WTC11 (cell line): ENCODE data around the gene BANF2. TPM values are rescaled to one million over a fixed set of nuclear protein-coding genes. Genes with fewer than 3 reads are reported as not detected.

Experiments
- ATAC-seq: fragments of 200-7000 bp; cut with Tn5 transposase; 2 replicates; pipeline ENCODE4 v1.10.0; 2021; ENCODE audit warnings: mild to moderate bottlenecking, moderate library complexity
- CTCF ChIA-PET: fragments of 300-600 bp; sonication (Branson Sonifier 250); formaldehyde crosslinking; loops from one replicate; lab custom pipeline; 2021; ENCODE audit warnings: antibody characterized with exemption; lab: Charles Lee
- POLR2A ChIA-PET: fragments of 350-600 bp; sonication (Branson Sonifier 250); formaldehyde crosslinking; loops from one replicate; lab custom pipeline; 2021; ENCODE audit warnings: antibody characterized with exemption; lab: Charles Lee
- DNase-seq: peaks from one replicate; pipeline ENCODE4 v3.0.0; 2021; ENCODE audit warnings: low spot score
- H3K27ac Mint-ChIP-seq: 2 replicates; pipeline ENCODE4 v1.8.0; 2021; ENCODE audit warnings: mixed read lengths
- H3K27me3 Mint-ChIP-seq: 2 replicates; pipeline ENCODE4 v1.8.0; 2021; ENCODE audit warnings: low read depth, mild to moderate bottlenecking, moderate library complexity, mixed read lengths
- H3K36me3 Mint-ChIP-seq: 2 replicates; pipeline ENCODE4 v1.8.0; 2021; ENCODE audit warnings: mixed read lengths
- H3K4me1 Mint-ChIP-seq: 2 replicates; pipeline ENCODE4 v1.8.0; 2022; ENCODE audit warnings: mixed read lengths
- H3K4me3 Mint-ChIP-seq: 2 replicates; pipeline ENCODE4 v1.8.0; 2021; ENCODE audit warnings: mild to moderate bottlenecking, moderate library complexity, mixed read lengths
- H3K9me3 Mint-ChIP-seq: 2 replicates; pipeline ENCODE4 v1.8.0; 2021; ENCODE audit warnings: mixed read lengths
- CDX4 ChIP-seq: fragments of 250-450 bp; sonication (Bioruptor Pico); IDR thresholded peaks from 2 replicates; pipeline ENCODE4 v1.9.0; 2021; ENCODE audit warnings: moderate library complexity, mild to moderate bottlenecking, inconsistent platforms, borderline replicate concordance
- ESRRA ChIP-seq: sonication (generic); formaldehyde crosslinking; IDR thresholded peaks from 2 replicates; pipeline ENCODE4 v1.8.1; 2022; ENCODE audit warnings: mild to moderate bottlenecking, missing genetic modification reagents, borderline replicate concordance
- FOXJ3 ChIP-seq: sonication (generic); formaldehyde crosslinking; IDR thresholded peaks from 2 replicates; pipeline ENCODE4 v1.9.0; 2021; ENCODE audit warnings: missing genetic modification reagents, mild to moderate bottlenecking, borderline replicate concordance
- HMGA2 ChIP-seq: fragments of 250-450 bp; sonication (Bioruptor Pico); IDR thresholded peaks from 2 replicates; pipeline ENCODE4 v1.4.0; 2021; ENCODE audit warnings: mild to moderate bottlenecking, moderate library complexity
- IRF2 ChIP-seq: sonication (generic); formaldehyde crosslinking; IDR thresholded peaks from 2 replicates; pipeline ENCODE4 v1.8.0; 2022; ENCODE audit warnings: low read depth, missing genetic modification reagents, borderline replicate concordance
- KAT7 ChIP-seq: sonication (generic); formaldehyde crosslinking; IDR thresholded peaks from 2 replicates; pipeline ENCODE4 v1.8.1; 2023; ENCODE audit warnings: missing genetic modification reagents, mild to moderate bottlenecking, borderline replicate concordance
- NR3C1 ChIP-seq: sonication (generic); formaldehyde crosslinking; conservative IDR thresholded peaks from 2 replicates; pipeline ENCODE4 v1.8.1; 2023; ENCODE audit warnings: low read depth, mild to moderate bottlenecking, missing genetic modification reagents
- RELA ChIP-seq: sonication (generic); formaldehyde crosslinking; IDR thresholded peaks from 2 replicates; pipeline ENCODE4 v1.8.1; 2022; ENCODE audit warnings: missing genetic modification reagents, mild to moderate bottlenecking, borderline replicate concordance
- TCF7 ChIP-seq: sonication (generic); formaldehyde crosslinking; IDR thresholded peaks from 2 replicates; pipeline ENCODE4 v1.8.0; 2022; ENCODE audit warnings: mild to moderate bottlenecking, low read depth, missing genetic modification reagents, moderate library complexity
- TP53 ChIP-seq: sonication (generic); formaldehyde crosslinking; IDR thresholded peaks from 2 replicates; pipeline ENCODE4 v1.8.1; 2023; ENCODE audit warnings: mild to moderate bottlenecking, missing genetic modification reagents
- ZBTB21 ChIP-seq: sonication (generic); formaldehyde crosslinking; IDR thresholded peaks from 2 replicates; pipeline ENCODE4 v1.8.1; 2023; ENCODE audit warnings: mild to moderate bottlenecking, missing genetic modification reagents, borderline replicate concordance
- ZMAT4 ChIP-seq: fragments of 250-450 bp; sonication (Bioruptor Pico); IDR thresholded peaks from 2 replicates; pipeline ENCODE4 v1.9.0; 2021; ENCODE audit warnings: mild to moderate bottlenecking
- ZNF138 ChIP-seq: sonication (generic); formaldehyde crosslinking; conservative IDR thresholded peaks from 2 replicates; pipeline ENCODE4 v1.8.1; 2022; ENCODE audit warnings: mild to moderate bottlenecking, moderate library complexity, missing genetic modification reagents
- ZNF219 ChIP-seq: sonication (generic); formaldehyde crosslinking; IDR thresholded peaks from 2 replicates; pipeline ENCODE4 v1.8.0; 2023; ENCODE audit warnings: missing genetic modification reagents, mild to moderate bottlenecking, borderline replicate concordance
- ZNF532 ChIP-seq: fragments of 250-450 bp; sonication (Bioruptor Pico); IDR thresholded peaks from 2 replicates; pipeline ENCODE4 v1.9.0; 2021; ENCODE audit warnings: mild to moderate bottlenecking, borderline replicate concordance
- ZNF671 ChIP-seq: fragments of 250-450 bp; sonication (Bioruptor Pico); IDR thresholded peaks from 2 replicates; pipeline ENCODE4 v1.8.0; 2021; ENCODE audit warnings: mild to moderate bottlenecking
- ZSCAN18 ChIP-seq: fragments of 250-450 bp; sonication (Bioruptor Pico); IDR thresholded peaks from 2 replicates; pipeline ENCODE4 v2.1.2; 2022; ENCODE audit warnings: mild to moderate bottlenecking, moderate library complexity
- total RNA-seq: library from RNA; stranded (reverse); gene quantifications from 3 replicates; pipeline ENCODE4 v1.2.3, GENCODE V29; 2021
- TF ChIP-seq, protein P1 (sequence below): sonication (generic); formaldehyde crosslinking; IDR thresholded peaks from 2 replicates; pipeline ENCODE4 v1.8.1; 2022; ENCODE audit warnings: missing genetic modification reagents, borderline replicate concordance
- TF ChIP-seq, protein P2 (sequence below): sonication (generic); formaldehyde crosslinking; IDR thresholded peaks from 2 replicates; pipeline ENCODE4 v1.8.0; 2022; ENCODE audit warnings: mild to moderate bottlenecking, missing genetic modification reagents
- TF ChIP-seq, protein P3 (sequence below): sonication (generic); formaldehyde crosslinking; IDR thresholded peaks from 2 replicates; pipeline ENCODE4 v1.8.1; 2022; ENCODE audit warnings: mild to moderate bottlenecking, moderate library complexity, missing genetic modification reagents

The BANF2 gene
- total RNA-seq, 1 experiment from 2014 or later = not detected

DNA sequence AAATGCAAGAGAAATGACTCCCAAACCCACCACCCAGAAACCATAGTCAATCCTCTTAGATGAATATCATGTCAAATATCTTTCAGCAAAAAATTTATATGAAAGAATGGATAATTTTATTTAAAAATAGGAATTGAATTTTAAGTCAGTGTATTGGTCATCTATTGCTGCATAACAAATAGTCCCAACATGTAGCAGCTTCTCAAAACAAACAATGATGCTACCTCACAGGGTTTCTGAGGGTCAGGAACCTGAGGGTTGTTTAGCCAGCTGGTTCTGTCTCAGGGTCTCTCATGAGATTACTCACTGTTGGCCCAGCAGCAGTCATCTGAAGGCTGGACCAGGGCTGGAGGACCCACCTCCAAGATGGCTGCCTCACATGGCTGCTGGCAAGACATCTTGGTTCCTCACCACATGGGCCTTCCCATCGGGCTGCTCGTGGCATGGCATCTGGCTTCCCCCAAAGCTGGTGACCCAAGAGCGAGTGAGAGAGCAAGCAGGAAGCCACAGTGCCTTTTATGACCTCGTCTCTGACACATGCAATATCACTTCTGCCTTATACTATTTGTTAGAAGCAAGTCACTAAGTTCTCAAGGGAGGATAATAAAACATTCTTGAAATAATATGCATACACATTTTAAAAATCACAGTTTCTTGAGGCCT is 36.3 kb downstream of the BANF2 start:
- no peak for DNase-seq
- ChIA-PET POLR2A (no interaction called here), CTCF (no interaction called here)
- TF ChIP-seq ZNF532 (CRISPR knock-in tag) (no peak), ZNF138 (CRISPR knock-in tag) (no peak), HMGA2 (CRISPR knock-in tag) (no peak), ZNF671 (CRISPR knock-in tag) (no peak), ESRRA (CRISPR knock-in tag) (no peak), FOXJ3 (CRISPR knock-in tag) (no peak), CDX4 (CRISPR knock-in tag) (no peak), KAT7 (CRISPR knock-in tag) (no peak), ZNF219 (CRISPR knock-in tag) (no peak), ZMAT4 (CRISPR knock-in tag) (no peak), ZSCAN18 (CRISPR knock-in tag) (no peak), RELA (CRISPR knock-in tag) (no peak), TP53 (CRISPR knock-in tag) (no peak)
- TF ChIP-seq, protein P1, sequence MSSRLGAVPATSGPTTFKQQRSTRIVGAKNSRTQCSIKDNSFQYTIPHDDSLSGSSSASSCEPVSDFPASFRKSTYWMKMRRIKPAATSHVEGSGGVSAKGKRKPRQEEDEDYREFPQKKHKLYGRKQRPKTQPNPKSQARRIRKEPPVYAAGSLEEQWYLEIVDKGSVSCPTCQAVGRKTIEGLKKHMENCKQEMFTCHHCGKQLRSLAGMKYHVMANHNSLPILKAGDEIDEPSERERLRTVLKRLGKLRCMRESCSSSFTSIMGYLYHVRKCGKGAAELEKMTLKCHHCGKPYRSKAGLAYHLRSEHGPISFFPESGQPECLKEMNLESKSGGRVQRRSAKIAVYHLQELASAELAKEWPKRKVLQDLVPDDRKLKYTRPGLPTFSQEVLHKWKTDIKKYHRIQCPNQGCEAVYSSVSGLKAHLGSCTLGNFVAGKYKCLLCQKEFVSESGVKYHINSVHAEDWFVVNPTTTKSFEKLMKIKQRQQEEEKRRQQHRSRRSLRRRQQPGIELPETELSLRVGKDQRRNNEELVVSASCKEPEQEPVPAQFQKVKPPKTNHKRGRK = no peak
- Mint-ChIP-seq H3K36me3 (peaks cover 38% of the 10 kb centered on the region), H3K27ac (no peak overlapping the region), H3K4me3 (no peak overlapping the region), H3K27me3 (no peaks in the 10 kb centered on the region), H3K9me3 (peaks cover 44% of the 10 kb centered on the region), H3K4me1 (peaks cover 15% of the 10 kb centered on the region)
- no peak for ATAC-seq

DNA sequence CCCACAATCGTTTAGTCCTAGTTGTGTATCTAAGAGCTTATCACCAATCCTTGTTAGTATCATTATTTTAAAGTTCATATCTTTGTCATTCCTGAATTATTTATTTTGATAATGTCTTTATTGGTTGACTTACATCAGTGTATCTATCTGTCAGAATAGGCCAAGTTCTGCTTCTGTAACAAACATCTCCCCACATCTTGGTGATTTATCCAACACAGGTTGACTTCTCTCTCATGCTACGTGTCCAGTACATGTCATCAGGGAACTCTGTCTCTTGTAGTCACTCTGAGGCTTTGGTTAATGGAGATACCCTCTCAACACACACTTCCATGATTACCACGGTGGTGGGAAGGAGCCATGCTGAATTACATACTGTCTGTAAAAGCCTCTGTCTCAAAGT is 38.4 kb downstream of the BANF2 start:
- Mint-ChIP-seq H3K27ac (no peak overlapping the region), H3K36me3 (peaks cover 38% of the 10 kb centered on the region), H3K4me3 (no peak overlapping the region), H3K9me3 (peaks cover 48% of the 10 kb centered on the region), H3K4me1 (peaks cover 15% of the 10 kb centered on the region), H3K27me3 (no peaks in the 10 kb centered on the region)
- TF ChIP-seq, protein P2, sequence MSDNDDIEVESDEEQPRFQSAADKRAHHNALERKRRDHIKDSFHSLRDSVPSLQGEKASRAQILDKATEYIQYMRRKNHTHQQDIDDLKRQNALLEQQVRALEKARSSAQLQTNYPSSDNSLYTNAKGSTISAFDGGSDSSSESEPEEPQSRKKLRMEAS = no peak
- no peak for TF ChIP-seq ZBTB21
- no peak for TF ChIP-seq NR3C1 (CRISPR knock-in tag)
- no peak for TF ChIP-seq IRF2 (CRISPR knock-in tag)
- TF ChIP-seq, protein P3, sequence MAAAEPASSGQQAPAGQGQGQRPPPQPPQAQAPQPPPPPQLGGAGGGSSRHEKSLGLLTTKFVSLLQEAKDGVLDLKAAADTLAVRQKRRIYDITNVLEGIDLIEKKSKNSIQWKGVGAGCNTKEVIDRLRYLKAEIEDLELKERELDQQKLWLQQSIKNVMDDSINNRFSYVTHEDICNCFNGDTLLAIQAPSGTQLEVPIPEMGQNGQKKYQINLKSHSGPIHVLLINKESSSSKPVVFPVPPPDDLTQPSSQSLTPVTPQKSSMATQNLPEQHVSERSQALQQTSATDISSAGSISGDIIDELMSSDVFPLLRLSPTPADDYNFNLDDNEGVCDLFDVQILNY = no peak
- TF ChIP-seq, protein P1 = no peak
- TF ChIP-seq TCF7 (CRISPR knock-in tag) = no peak
- no peak for TF ChIP-seq HMGA2 (CRISPR knock-in tag)
- TF ChIP-seq ZNF671 (CRISPR knock-in tag) = no peak
- CTCF ChIA-PET = no interaction called here
- no peak for DNase-seq
- no peak for ATAC-seq
- POLR2A ChIA-PET = no interaction called here
